Measurements from ENCODE around the gene STRN4.
"Not testable (repeated sequence)": the region's sequence is repeated elsewhere in the genome, so short reads cannot be mapped to it uniquely, and the experiment has no call there.

STRN4 gene

DNA sequence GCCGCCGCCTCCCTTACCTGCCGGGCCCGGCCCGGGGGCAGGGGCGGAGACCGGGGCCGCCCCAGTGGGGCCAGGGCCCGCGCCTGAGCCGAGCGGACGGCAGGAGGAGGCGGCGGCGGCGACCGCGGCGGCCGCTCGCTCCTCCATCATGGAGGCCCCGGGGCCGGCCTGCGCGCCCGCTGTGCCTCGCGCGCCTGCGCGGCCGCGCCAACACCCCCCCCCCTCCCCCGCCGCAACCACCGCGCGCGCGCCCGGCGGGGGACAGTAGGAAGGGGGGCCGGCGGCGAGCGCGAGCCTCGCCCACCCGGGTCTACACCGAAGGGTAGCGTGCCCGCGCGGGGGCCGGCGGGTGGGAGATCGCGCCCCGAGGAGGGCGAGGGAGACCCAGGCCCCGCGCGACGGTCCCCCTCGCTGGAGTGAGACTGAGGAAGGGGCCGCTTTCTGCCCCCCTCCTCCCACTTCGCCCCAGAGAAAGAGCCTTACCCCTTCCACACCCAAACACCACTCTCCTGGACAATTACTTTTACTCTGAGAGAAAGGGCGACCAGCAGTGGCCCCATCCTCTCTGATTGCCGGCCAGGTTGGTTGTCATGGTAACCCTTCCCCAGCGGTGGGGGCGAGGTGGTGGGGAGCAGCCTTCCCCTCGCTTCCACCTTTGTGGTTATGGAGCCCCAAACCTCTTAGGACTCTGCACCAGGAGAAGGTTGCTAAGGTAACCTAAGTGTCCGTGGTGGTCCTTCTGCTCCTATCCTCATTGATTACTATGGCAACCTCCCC is at the start of gene STRN4:
STRN4 (minus strand) TSS at position 170 of the 777 bp plus-strand sequence; CDS start at position 150, 20 bp downstream.
- peak; percentile 41 to 43 for DNase-seq

DNA sequence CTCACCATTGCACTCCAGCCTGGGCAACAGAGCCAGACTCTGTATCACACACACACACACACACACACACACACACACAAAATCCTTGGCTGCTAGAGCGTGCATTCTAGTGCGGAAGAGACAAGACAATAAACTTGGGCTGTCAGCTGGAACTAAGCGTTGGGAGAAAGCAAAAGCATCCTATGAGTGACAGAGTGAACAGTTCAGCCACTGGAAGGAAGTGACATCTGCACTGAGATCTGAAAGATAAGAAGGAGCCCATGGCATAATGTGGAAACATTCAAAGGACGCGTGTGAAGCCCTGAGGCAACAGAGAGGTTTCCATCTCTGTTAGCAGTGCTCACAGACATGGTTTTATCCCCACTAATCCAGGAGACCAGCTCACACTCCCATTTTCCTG is 45.7 kb upstream of the STRN4 start:
- DNase-seq, result no peak

GRCh38 chr19:46789371-46789770 is 43.1 kb upstream of the STRN4 start:
- no peak for DNase-seq

GRCh38 chr19:46788968-46789338 is 42.7 kb upstream of the STRN4 start:
- no peak for DNase-seq

GRCh38 chr19:46788262-46788967 is 42.2 kb upstream of the STRN4 start, which contains the start of gene SLC1A5:
Gene SLC1A5, minus strand, starts transcription at chr19:46788594. Its CDS starts 629 bp downstream, at chr19:46787965.
- DNase-seq, result peak; percentile 99

DNA sequence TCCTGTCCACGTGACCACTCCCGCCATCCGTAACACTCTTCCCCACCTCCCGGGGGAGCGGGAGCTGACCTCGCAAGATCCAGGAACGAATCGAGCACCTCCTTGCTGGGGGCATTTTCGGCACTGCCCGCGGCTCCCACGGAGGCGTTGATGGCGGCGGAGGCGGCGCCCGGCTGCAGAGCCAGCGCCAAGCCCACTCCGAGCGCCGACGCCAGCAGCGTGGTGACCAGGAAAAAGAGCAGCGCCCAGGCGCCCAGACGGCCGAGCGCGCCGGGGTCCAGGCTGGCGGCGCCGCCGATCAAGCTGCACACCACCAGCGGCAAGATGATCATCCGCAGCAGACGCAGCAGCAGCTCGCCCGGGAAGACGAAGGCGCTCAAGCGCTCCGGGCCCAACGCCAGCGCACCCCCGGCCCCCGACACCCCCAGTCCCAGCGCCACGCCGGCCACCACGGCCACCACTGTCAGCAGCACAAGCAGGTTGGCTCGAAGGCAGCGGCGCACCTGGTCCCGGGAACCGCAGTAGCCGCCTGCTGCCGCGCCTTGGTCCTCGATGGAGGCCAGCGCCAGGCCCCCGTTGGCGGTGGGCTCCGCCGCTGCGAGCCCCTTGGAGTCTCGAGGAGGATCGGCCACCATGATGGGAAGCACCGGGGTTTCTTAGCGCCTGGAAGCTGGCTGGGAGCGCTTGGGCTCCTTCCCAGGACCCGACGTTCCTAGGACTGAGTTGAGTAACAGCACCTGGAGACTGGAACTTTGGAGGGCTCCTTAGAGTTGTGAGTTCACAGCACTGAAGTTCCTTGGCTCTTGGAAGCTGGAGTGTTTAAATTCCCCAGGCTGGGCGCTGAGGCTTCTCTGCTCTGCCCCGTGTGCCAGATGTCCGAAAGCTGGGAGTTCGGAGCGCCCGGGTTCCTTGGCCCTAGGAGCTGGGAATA is 41.3 kb upstream of the STRN4 start:
- peak; percentile 26 to 36 for DNase-seq

- DNase-seq, result no peak
Observed at GRCh38 chr19:46787040-46787330, 40.7 kb upstream of the STRN4 start.

DNA sequence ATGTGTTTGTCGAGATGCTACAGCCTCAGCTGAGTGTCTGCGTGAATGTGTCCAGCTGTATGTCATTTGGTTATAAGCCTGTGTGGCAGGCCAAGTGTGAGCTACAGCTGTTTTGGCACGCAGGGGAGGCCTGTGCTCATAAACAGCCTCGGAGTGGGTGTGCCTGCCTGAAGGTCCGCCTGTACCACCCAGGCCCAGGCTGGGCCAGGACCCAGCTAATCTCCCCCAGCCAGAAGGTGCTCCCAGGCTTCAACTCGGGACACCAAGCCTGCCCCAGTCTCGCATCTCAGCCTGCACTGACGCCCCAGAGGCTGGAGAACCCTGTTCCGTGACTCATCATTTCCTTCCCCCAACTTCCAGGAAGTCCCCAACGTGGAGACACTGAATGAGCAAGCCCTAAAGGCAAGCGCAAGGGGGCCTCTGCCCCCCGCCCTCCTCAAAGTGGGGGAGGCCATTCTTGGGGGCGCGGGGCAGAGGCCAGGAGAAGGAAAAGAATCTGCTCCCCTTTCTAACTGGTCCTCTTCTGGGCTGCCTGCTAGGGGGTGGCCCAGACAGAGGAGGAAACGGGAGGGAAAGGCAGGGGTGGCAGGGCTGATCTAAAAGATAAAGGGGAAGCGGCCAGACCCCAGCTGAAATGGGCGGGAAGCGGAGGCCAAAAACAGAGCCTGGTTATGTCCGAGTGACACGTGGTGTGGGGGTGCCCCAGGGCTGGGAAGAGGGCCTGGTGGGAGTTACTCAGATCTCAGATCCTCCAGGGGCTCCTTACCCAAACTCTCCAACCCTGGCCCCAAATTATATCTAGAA is 40.2 kb upstream of the STRN4 start:
- DNase-seq, result peak; percentile 83 to 85

GRCh38 chr19:46785980-46786235 is 39.7 kb upstream of the STRN4 start:
- DNase-seq, result no peak

DNA sequence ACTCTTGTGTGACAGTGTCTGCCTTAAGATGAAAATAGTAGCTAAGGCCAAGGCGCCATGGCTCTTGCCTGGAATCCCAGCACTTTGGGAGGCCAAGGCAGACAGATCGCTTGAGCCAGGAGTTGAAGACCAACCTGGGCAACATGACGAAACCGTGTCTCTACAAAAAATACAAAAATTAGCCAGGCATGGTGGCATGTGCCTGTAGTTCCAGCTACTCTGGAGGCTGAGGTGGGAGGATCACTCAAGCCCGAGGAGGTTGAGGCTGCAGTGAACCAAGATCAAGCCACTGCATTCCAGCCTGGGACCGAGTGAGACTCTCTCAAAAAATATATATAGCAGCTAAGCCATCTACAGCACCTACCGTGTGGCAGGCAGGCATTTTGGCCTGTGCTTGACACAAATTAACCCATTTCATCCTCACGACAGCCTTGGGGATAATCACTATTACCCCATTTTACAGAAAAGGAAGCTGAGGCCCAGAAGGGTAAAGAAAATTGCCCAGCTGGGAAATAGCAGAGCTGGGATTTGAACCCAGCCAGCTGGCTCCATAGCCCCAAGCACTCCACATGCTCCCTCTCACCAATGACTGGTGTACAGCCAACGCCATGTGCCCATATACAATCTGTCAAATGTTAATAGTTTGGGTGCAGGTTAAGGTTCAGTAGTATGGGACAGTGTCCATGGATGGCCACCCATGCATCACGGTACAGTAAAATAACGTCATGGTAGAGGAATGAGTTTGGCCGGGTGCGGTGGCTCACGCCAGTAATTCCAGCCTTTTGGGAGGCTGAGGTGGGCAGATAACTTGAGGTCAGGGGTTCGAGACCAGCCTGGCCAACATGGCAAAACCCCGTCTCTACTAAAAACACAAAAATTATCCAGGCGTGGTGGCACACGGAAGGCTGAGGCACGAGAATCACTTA is 39.1 kb upstream of the STRN4 start:
- DNase-seq, result no peak

DNA sequence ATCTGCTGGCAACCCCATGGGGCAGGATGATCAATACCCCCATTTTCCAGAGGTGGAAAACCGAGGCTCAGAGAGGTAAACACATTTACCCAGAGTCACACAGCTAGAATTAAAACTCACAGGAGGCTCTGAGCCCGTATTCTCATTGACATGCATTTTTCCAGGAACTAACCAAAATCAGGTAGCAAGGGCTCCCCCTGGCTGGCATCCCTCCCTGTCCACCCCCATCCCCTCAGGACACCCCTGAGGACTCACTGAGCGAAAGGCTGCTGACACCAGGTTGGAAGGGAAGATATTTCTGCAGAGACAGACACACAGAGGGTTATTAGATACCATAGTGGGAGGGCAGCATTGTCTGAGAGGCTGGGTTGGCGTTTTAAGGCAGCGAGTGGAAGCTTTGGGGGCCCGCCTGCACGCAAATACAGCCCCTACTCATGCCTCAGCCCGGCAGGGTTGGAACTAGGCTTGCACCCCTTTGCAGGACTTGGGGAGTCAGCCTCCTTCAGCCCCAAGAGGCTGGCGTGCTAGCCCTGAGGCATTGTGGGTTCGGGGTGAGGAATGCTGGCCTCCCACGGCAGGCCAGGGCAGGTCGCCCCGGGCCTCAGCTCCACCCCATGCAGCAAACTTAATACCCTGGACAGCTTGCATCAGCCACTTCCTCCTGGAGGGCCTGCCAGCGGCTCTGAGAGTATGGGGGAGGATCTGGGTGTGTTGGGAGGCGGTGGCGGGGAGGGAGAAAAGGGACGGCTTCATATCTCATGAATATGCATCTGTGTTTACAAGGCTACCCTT is 38.2 kb upstream of the STRN4 start:
- peak; percentile 41 to 53 for DNase-seq

- no peak for DNase-seq
Observed at GRCh38 chr19:46783670-46784069, 37.4 kb upstream of the STRN4 start.

DNA sequence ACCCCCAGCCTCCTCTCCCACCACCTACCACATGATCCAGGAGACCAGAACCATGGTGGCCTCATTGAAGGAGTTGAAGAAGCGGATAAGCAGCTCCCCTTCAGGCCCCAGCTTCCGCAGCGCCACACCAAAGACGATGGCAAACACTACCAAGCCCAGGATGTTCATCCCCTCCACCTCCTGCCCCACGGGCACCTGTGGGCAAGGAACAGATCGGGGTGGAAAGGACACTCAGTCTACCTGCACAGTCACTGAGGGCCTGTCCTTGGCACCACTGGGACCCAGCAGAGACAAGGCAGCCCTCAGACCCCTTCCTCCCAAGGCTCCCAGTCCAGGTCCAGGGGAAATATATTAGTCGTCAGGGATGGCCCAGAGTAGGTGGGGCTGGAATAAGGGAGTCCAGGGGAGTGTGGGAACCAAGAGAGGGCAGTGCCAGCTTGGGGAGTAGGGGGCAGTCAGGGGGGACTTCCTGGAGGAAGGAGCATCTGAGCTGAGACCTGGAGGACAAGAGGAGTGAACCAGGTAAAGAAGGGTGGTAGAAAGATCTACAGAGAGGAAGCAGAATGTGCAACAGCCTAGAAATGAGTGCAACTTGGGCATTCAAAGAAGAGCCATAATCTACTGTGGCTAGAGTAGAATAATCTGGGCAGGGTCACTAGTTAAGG is 36.2 kb upstream of the STRN4 start:
- no peak for DNase-seq

- not testable (repeated sequence) for DNase-seq
Observed at GRCh38 chr19:46777956-46778645, 31.9 kb upstream of the STRN4 start.

- DNase-seq, result no peak
Observed at GRCh38 chr19:46776927-46777911, 31.0 kb upstream of the STRN4 start.

GRCh38 chr19:46775642-46776258 is 29.5 kb upstream of the STRN4 start:
- no peak for DNase-seq

DNA sequence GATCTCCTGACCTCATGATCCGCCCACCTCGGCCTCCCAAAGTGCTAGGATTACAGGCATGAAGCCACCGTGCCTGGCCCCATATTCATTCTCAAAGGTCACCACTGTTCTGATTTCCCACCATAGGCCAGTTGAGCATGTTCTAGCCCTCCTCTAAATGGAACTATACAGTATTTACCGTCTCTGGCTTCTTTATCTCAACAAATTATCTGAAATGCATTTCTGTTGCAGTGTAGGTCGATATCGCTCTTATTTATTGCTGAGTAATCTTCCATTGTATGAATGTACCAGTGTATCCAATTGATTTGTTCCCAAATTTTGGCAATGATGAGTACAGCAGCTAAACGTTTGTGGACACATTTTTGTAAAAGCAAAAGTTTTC is 26.8 kb upstream of the STRN4 start:
- no peak for DNase-seq

Measured in activated CD4-positive, alpha-beta T cell treated with anti-CD3 and anti-CD28 coated beads, Interleukin-2, amount 50 U/mL, for 4 hours (primary cell).